ENCODE data around the gene TTC33.
"Not testable (repeated sequence)": the region's sequence is repeated elsewhere in the genome, so short reads cannot be mapped to it uniquely, and the experiment has no call there.

Gene TTC33

GRCh38 chr5:40755407-40756365, at the start of gene TTC33:
Gene TTC33 (minus strand): TSS chr5:40755961. CDS start chr5:40747018, 8,943 bp downstream.
- TF ChIP-seq FOXP2 (optimal IDR thresholded peaks at IDR 0.05; ENCODE audit: control extremely low read depth, extremely low read length, insufficient read depth): no peak
- peak; percentile 80 for TF ChIP-seq POLR2AphosphoS5 (IDR thresholded peaks at IDR 0.05; ENCODE audit: borderline replicate concordance, low read depth, low read length)
- TF ChIP-seq EZH2 (IDR thresholded peaks at IDR 0.05): no peak

GRCh38 chr5:40801771-40802562, 46.2 kb upstream of the TTC33 start:
- H3K4me3 ChIP-seq: no peak overlapping the region
- DNase-seq (ENCODE audit: low read depth, low spot score): no peak
- no peak overlapping the region for H3K27ac ChIP-seq
- no peak overlapping the region for H3K9ac ChIP-seq (ENCODE audit: insufficient read length)
- H3K36me3 ChIP-seq (ENCODE audit: insufficient read depth, low read length): no peaks in the 10 kb centered on the region
- H3K9me3 ChIP-seq (ENCODE audit: low read depth, low read length): no peaks in the 10 kb centered on the region
- TF ChIP-seq EZH2 (IDR thresholded peaks at IDR 0.05) (no peak), FOXP2 (optimal IDR thresholded peaks at IDR 0.05; ENCODE audit: control extremely low read depth, extremely low read length, insufficient read depth) (no peak)

More at GRCh38 chr5:40755407-40756365, at the start of gene TTC33:
- Histone ChIP-seq H3K9ac (ENCODE audit: insufficient read length) (peak within 1 kb of the TSS; percentile 92), H3K27ac (peak within 1 kb of the TSS; percentile 84), H3K9me3 (ENCODE audit: low read depth, low read length) (peaks cover 2% of the 10 kb centered on the region; the same call in 1 of the 2 replicates), H3K36me3 (ENCODE audit: insufficient read depth, low read length) (peaks cover 16% of the 10 kb centered on the region), H3K4me3 (peak within 1 kb of the TSS; percentile 99)
- DNase-seq (ENCODE audit: low read depth, low spot score): peak; percentile 69

- Histone ChIP-seq H3K9ac (ENCODE audit: insufficient read length) (peak overlapping the region; percentile 66), H3K9me3 (ENCODE audit: low read depth, low read length) (no peaks in the 10 kb centered on the region), H3K36me3 (ENCODE audit: insufficient read depth, low read length) (peaks cover 13% of the 10 kb centered on the region), H3K4me3 (peak overlapping the region; percentile 87), H3K27ac (peak overlapping the region; percentile 67)
- no peak for TF ChIP-seq FOXP2 (optimal IDR thresholded peaks at IDR 0.05; ENCODE audit: control extremely low read depth, extremely low read length, insufficient read depth)
- no peak for TF ChIP-seq POLR2AphosphoS5 (IDR thresholded peaks at IDR 0.05; ENCODE audit: borderline replicate concordance, low read depth, low read length)
- TF ChIP-seq EZH2 (IDR thresholded peaks at IDR 0.05): no peak
- DNase-seq (ENCODE audit: low read depth, low spot score): no peak
These were observed 43.5 kb upstream of the TTC33 start for GRCh38 chr5:40799258-40799657.

- Histone ChIP-seq H3K4me3 (peak overlapping the region; percentile 87), H3K27ac (peak overlapping the region; percentile 67), H3K9ac (ENCODE audit: insufficient read length) (peak overlapping the region; percentile 66), H3K36me3 (ENCODE audit: insufficient read depth, low read length) (peaks cover 16% of the 10 kb centered on the region), H3K9me3 (ENCODE audit: low read depth, low read length) (no peaks in the 10 kb centered on the region)
- no peak for DNase-seq (ENCODE audit: low read depth, low spot score)
- TF ChIP-seq EZH2 (IDR thresholded peaks at IDR 0.05) (no peak), FOXP2 (optimal IDR thresholded peaks at IDR 0.05; ENCODE audit: control extremely low read depth, extremely low read length, insufficient read depth) (no peak), POLR2AphosphoS5 (IDR thresholded peaks at IDR 0.05; ENCODE audit: borderline replicate concordance, low read depth, low read length) (no peak)
These were observed 43.0 kb upstream of the TTC33 start for GRCh38 chr5:40798801-40799210.

- Histone ChIP-seq H3K9me3 (ENCODE audit: low read depth, low read length) (no peaks in the 10 kb centered on the region), H3K27ac (peak within 1 kb of the TSS; percentile 93), H3K4me3 (peak within 1 kb of the TSS; percentile 87), H3K9ac (ENCODE audit: insufficient read length) (peak within 1 kb of the TSS; percentile 87), H3K36me3 (ENCODE audit: insufficient read depth, low read length) (peaks cover 17% of the 10 kb centered on the region)
- TF ChIP-seq FOXP2 (optimal IDR thresholded peaks at IDR 0.05; ENCODE audit: control extremely low read depth, extremely low read length, insufficient read depth) (no peak), POLR2AphosphoS5 (IDR thresholded peaks at IDR 0.05; ENCODE audit: borderline replicate concordance, low read depth, low read length) (peak; percentile 79)
- DNase-seq (ENCODE audit: low read depth, low spot score): no peak
These were observed 42.4 kb upstream of the TTC33 start, which contains the start of gene PRKAA1 for GRCh38 chr5:40798012-40798800. Gene PRKAA1 (minus strand): TSS chr5:40798374. CDS start chr5:40798189, 185 bp downstream.

GRCh38 chr5:40797273-40798011, 41.7 kb upstream of the TTC33 start:
- DNase-seq (ENCODE audit: low read depth, low spot score): peak; percentile 73
- H3K9me3 ChIP-seq (ENCODE audit: low read depth, low read length): no peaks in the 10 kb centered on the region

GRCh38 chr5:40796487-40796889, 40.7 kb upstream of the TTC33 start:
- Histone ChIP-seq H3K4me3 (peak overlapping the region; percentile 87), H3K36me3 (ENCODE audit: insufficient read depth, low read length) (peaks cover 25% of the 10 kb centered on the region), H3K27ac (no peak overlapping the region), H3K9ac (ENCODE audit: insufficient read length) (peak overlapping the region; percentile 87), H3K9me3 (ENCODE audit: low read depth, low read length) (no peaks in the 10 kb centered on the region)
- no peak for DNase-seq (ENCODE audit: low read depth, low spot score)
- no peak for TF ChIP-seq EZH2 (IDR thresholded peaks at IDR 0.05)
- no peak for TF ChIP-seq POLR2AphosphoS5 (IDR thresholded peaks at IDR 0.05; ENCODE audit: borderline replicate concordance, low read depth, low read length)
- no peak for TF ChIP-seq FOXP2 (optimal IDR thresholded peaks at IDR 0.05; ENCODE audit: control extremely low read depth, extremely low read length, insufficient read depth)

More at GRCh38 chr5:40797273-40798011, 41.7 kb upstream of the TTC33 start:
- Histone ChIP-seq H3K36me3 (ENCODE audit: insufficient read depth, low read length) (peaks cover 20% of the 10 kb centered on the region), H3K9ac (ENCODE audit: insufficient read length) (peak overlapping the region; percentile 87), H3K27ac (peak overlapping the region; percentile 93), H3K4me3 (peak overlapping the region; percentile 87)
- TF ChIP-seq EZH2 (IDR thresholded peaks at IDR 0.05) (no peak), POLR2AphosphoS5 (IDR thresholded peaks at IDR 0.05; ENCODE audit: borderline replicate concordance, low read depth, low read length) (0 out of 2 replicates have a peak, but pooled peaks have one; percentile 4), FOXP2 (optimal IDR thresholded peaks at IDR 0.05; ENCODE audit: control extremely low read depth, extremely low read length, insufficient read depth) (no peak)

- H3K27ac ChIP-seq; DNase-seq (ENCODE audit: low read depth, low spot score); H3K9me3 ChIP-seq (ENCODE audit: low read depth, low read length); H3K9ac ChIP-seq (ENCODE audit: insufficient read length); H3K4me3 ChIP-seq: not testable (repeated sequence)
- H3K36me3 ChIP-seq (ENCODE audit: insufficient read depth, low read length): peaks cover 38% of the 10 kb centered on the region
These were observed 39.1 kb upstream of the TTC33 start for GRCh38 chr5:40794877-40795276.

- H3K9ac ChIP-seq (ENCODE audit: insufficient read length); DNase-seq (ENCODE audit: low read depth, low spot score); H3K27ac ChIP-seq; H3K9me3 ChIP-seq (ENCODE audit: low read depth, low read length); H3K4me3 ChIP-seq: not testable (repeated sequence)
- peaks cover 40% of the 10 kb centered on the region for H3K36me3 ChIP-seq (ENCODE audit: insufficient read depth, low read length)
These were observed 38.6 kb upstream of the TTC33 start for GRCh38 chr5:40794340-40794739.

- H3K36me3 ChIP-seq (ENCODE audit: insufficient read depth, low read length): peaks cover 57% of the 10 kb centered on the region
- not testable (repeated sequence) for H3K9ac ChIP-seq (ENCODE audit: insufficient read length); H3K27ac ChIP-seq; H3K4me3 ChIP-seq; DNase-seq (ENCODE audit: low read depth, low spot score)
- H3K9me3 ChIP-seq (ENCODE audit: low read depth, low read length): peaks cover 12% of the 10 kb centered on the region
These were observed 36.9 kb upstream of the TTC33 start for GRCh38 chr5:40792691-40793090.

Data from SK-N-MC (cell line).